ENCODE data around the gene SPRYD7.
"Not testable (repeated sequence)": the region's sequence is repeated elsewhere in the genome, so short reads cannot be mapped to it uniquely, and the experiment has no call there.

The SPRYD7 gene

DNA sequence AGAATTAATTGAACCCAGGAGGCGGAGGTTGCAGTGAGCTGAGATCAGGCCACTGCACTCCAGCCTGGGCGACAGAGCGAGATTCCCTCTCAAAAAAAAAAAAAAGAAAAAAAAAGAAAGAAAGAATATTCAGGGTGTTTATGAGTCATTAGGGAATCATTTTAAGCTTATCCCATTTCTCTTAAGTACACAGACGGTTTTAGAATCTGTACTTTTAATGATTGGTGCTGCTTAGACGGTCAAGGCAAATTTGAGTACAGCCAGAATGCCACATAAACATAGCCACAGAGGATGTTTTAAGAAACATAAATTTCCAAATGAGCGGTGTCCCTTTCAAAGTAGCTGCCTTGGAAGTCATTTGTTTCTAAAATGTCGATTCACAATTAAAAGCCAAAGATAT is 2.6 kb downstream of the SPRYD7 start:
- no peak overlapping the region for H3K4me3 ChIP-seq (ENCODE audit: low read length)
- TF ChIP-seq, protein P1, sequence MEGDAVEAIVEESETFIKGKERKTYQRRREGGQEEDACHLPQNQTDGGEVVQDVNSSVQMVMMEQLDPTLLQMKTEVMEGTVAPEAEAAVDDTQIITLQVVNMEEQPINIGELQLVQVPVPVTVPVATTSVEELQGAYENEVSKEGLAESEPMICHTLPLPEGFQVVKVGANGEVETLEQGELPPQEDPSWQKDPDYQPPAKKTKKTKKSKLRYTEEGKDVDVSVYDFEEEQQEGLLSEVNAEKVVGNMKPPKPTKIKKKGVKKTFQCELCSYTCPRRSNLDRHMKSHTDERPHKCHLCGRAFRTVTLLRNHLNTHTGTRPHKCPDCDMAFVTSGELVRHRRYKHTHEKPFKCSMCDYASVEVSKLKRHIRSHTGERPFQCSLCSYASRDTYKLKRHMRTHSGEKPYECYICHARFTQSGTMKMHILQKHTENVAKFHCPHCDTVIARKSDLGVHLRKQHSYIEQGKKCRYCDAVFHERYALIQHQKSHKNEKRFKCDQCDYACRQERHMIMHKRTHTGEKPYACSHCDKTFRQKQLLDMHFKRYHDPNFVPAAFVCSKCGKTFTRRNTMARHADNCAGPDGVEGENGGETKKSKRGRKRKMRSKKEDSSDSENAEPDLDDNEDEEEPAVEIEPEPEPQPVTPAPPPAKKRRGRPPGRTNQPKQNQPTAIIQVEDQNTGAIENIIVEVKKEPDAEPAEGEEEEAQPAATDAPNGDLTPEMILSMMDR (conservative IDR thresholded peaks at IDR 0.05; ENCODE audit: low read depth, low read length) = no peak
- no peak for DNase-seq (ENCODE audit: low read depth)

GRCh38 chr13:49932868-49933267 is 3.3 kb downstream of the SPRYD7 start:
- DNase-seq (ENCODE audit: low read depth) = no peak
- H3K4me3 ChIP-seq (ENCODE audit: low read length) = no peak overlapping the region
- TF ChIP-seq, protein P1 (conservative IDR thresholded peaks at IDR 0.05; ENCODE audit: low read depth, low read length) = no peak

- no peak overlapping the region for H3K4me3 ChIP-seq (ENCODE audit: low read length)
- TF ChIP-seq, protein P1 (conservative IDR thresholded peaks at IDR 0.05; ENCODE audit: low read depth, low read length) = no peak
- DNase-seq (ENCODE audit: low read depth) = no peak
Observed at GRCh38 chr13:49932066-49932465, 4.1 kb downstream of the SPRYD7 start.

- TF ChIP-seq, protein P1 (conservative IDR thresholded peaks at IDR 0.05; ENCODE audit: low read depth, low read length) = no peak
Observed at GRCh38 chr13:49927755-49928154, 8.4 kb downstream of the SPRYD7 start.

DNA sequence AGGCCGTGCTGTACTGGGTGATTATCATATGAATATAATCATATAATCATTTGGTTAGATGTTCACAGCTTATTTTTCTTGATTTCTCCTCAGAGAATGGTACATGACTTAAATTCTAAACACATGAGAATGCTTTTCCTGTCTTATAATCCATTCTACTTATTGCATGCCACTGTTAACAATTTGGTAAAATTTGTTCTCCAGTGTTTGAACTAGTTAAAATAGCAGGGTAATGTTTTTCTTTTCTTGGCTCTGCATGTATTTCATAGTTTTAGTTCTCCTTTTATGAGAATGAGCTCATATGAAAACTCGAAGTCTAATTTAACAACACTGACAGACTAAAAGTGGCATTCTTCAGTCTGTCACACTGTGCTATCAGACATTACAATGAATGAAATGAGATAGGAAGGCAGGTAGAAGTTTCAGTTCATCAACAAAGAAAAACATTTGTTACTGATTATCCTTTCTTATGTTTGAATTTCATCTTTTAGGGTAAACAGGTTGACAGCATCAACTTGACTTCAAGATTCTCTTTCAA is 10.2 kb downstream of the SPRYD7 start:
- no peak overlapping the region for H3K4me3 ChIP-seq (ENCODE audit: low read length)
- DNase-seq (ENCODE audit: low read depth) = no peak
- TF ChIP-seq, protein P1 (conservative IDR thresholded peaks at IDR 0.05; ENCODE audit: low read depth, low read length) = no peak

More at GRCh38 chr13:49927755-49928154, 8.4 kb downstream of the SPRYD7 start:
- DNase-seq (ENCODE audit: low read depth) = no peak
- no peak overlapping the region for H3K4me3 ChIP-seq (ENCODE audit: low read length)

DNA sequence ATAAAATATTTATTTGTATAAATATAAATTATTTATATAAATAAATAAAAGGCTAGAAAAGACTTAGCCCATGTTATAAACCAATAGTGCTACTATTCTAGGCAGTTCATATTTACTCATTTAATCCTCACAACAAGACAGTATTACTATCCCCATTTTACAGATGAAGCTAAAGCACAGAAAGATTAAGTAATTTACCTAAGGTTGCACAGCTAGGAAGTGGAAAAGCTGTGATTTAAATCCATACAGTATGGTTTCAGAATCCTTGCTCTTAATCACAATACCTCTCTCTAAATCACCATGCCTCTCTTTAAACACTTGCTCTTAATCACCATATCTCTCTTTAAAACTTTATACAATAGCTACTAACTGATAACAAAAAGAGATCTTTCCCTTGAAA is 13.8 kb downstream of the SPRYD7 start:
- no peak for DNase-seq (ENCODE audit: low read depth)
- TF ChIP-seq, protein P1 (conservative IDR thresholded peaks at IDR 0.05; ENCODE audit: low read depth, low read length) = no peak
- no peak overlapping the region for H3K4me3 ChIP-seq (ENCODE audit: low read length)

DNA sequence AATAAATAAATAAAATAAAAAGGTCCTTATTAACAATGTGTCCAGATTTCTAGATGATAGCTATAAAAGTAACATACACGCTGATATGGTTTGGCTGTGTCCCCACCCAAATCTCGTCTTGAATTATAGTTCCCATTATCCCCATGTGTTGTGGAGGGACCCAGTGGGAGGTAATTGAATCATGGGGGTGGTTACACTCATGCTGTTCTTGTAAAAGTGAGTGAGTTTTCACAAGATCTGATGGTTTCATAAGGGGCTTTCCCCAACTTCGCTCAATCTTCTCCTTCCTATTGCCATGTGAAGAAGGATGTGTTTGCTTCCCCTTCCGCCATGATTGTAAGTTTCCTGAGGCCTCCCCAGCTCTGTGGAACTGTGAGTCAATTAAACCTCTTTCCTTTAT is 15.2 kb downstream of the SPRYD7 start:
- H3K4me3 ChIP-seq (ENCODE audit: low read length); DNase-seq (ENCODE audit: low read depth): not testable (repeated sequence)

GRCh38 chr13:49918106-49918505 is 18.0 kb downstream of the SPRYD7 start:
- not testable (repeated sequence) for DNase-seq (ENCODE audit: low read depth); H3K4me3 ChIP-seq (ENCODE audit: low read length)
